IMR-90 (cell line): Measurements from ENCODE around the gene CEP295NL. TPM values are rescaled to one million over a fixed set of nuclear protein-coding genes. Genes with fewer than 3 reads are reported as not detected.

Source experiments
- ATAC-seq: fragments of 200-7000 bp; cut with Tn5 transposase; 2 replicates; pipeline ENCODE4 v1.9.1; 2020; ENCODE audit warnings: low read depth, mild to moderate bottlenecking, moderate library complexity
- BruUV-seq: library from RNA; stranded (reverse); fragments of 400-500 nt; replicated peaks from 2 replicates; lab custom pipeline; 2021; lab: Mats Ljungman, UMichigan
- CTCF ChIA-PET: fragments of 300-600 bp; formaldehyde crosslinking; extraction: SDS; loops from one replicate; lab custom pipeline; 2021; ENCODE audit warnings: antibody characterized with exemption; lab: Yijun Ruan, JAX
- POLR2A ChIA-PET: fragments of 300-600 bp; sonication (Branson Sonifier 250); formaldehyde crosslinking; loops from one replicate; lab custom pipeline; 2022; ENCODE audit warnings: antibody characterized with exemption; ENCODE audit not compliant: unreplicated experiment; lab: Charles Lee
- DNase-seq: peaks from one replicate; pipeline ENCODE4 v3.0.0; 2013
- H2AFZ ChIP-seq: replicated peaks from 2 replicates; pipeline ENCODE3; 2013; ENCODE audit warnings: low read length, mild to moderate bottlenecking; ENCODE audit not compliant: poor library complexity
- H2AK5ac ChIP-seq: 2 replicates; pipeline ENCODE4 v1.6.1; 2013; ENCODE audit warnings: low read depth, low read length, inconsistent platforms
- H2AK9ac ChIP-seq: replicated peaks from 2 replicates; pipeline ENCODE3; 2013; ENCODE audit warnings: mild to moderate bottlenecking, low read depth, low read length, moderate library complexity; ENCODE audit not compliant: poor library complexity
- H2BK120ac ChIP-seq: 2 replicates; pipeline ENCODE4 v1.6.1; 2013; ENCODE audit warnings: low read depth, low read length, inconsistent platforms
- H2BK15ac ChIP-seq: 3 replicates; pipeline ENCODE4 v1.6.1; 2013; ENCODE audit warnings: low read depth, low read length, inconsistent platforms
- H2BK20ac ChIP-seq: 2 replicates; pipeline ENCODE4 v1.6.1; 2013; ENCODE audit warnings: low read depth, mild to moderate bottlenecking, inconsistent platforms, low read length, moderate library complexity
- H2BK5ac ChIP-seq: 2 replicates; pipeline ENCODE4 v1.6.1; 2013; ENCODE audit warnings: mild to moderate bottlenecking, low read depth, low read length, inconsistent platforms; ENCODE audit not compliant: poor library complexity, severe bottlenecking
- H3K14ac ChIP-seq: replicated peaks from 2 replicates; pipeline ENCODE4 v1.6.1; 2013; ENCODE audit warnings: low read depth, low read length, inconsistent platforms
- H3K18ac ChIP-seq: 2 replicates; pipeline ENCODE4 v1.6.1; 2013; ENCODE audit warnings: low read depth, low read length, control low read depth
- H3K23ac ChIP-seq: 2 replicates; pipeline ENCODE4 v1.6.1; 2013; ENCODE audit warnings: low read depth, low read length, inconsistent platforms
- H3K27ac ChIP-seq: 2 replicates; pipeline ENCODE4 v1.5.1; 2013; ENCODE audit warnings: mild to moderate bottlenecking, control low read depth, low read length; ENCODE audit not compliant: insufficient read depth
- H3K27me3 ChIP-seq: 2 replicates; pipeline ENCODE4 v1.6.1; 2013; ENCODE audit warnings: low read length; ENCODE audit not compliant: control insufficient read depth, insufficient read depth
- H3K36me3 ChIP-seq: 2 replicates; pipeline ENCODE4 v1.6.1; 2013; ENCODE audit warnings: low read length, mixed read lengths; ENCODE audit not compliant: control insufficient read depth, insufficient read depth
- H3K4ac ChIP-seq: 2 replicates; pipeline ENCODE4 v1.6.1; 2013; ENCODE audit warnings: low read depth, low read length, inconsistent platforms
- H3K4me1 ChIP-seq: 2 replicates; pipeline ENCODE4 v1.6.1; 2013; ENCODE audit warnings: low read length, mixed read lengths; ENCODE audit not compliant: control insufficient read depth, insufficient read depth
- H3K4me2 ChIP-seq: 2 replicates; pipeline ENCODE4 v1.6.1; 2013; ENCODE audit warnings: low read depth, mild to moderate bottlenecking, control low read depth, low read length, moderate library complexity
- H3K4me3 ChIP-seq: 2 replicates; pipeline ENCODE4 v1.5.1; 2013; ENCODE audit warnings: low read depth, mild to moderate bottlenecking, control low read depth, low read length, moderate library complexity; ENCODE audit not compliant: insufficient read depth
- H3K56ac ChIP-seq: 2 replicates; pipeline ENCODE4 v1.6.1; 2013; ENCODE audit warnings: low read length, inconsistent platforms; ENCODE audit not compliant: insufficient read depth; ENCODE audit errors: extremely low read depth
- H3K79me1 ChIP-seq, 2 experiments: 2 replicates each; pipeline ENCODE4 v1.6.1; 2013; ENCODE audit warnings: low read length in 2 of 2, inconsistent platforms in 1 of 2, low read depth in 1 of 2
- H3K9ac ChIP-seq: 2 replicates; pipeline ENCODE4 v1.6.1; 2013; ENCODE audit warnings: low read depth, low read length, control low read depth
- H3K9me1 ChIP-seq: 2 replicates; pipeline ENCODE4 v1.6.1; 2013; ENCODE audit warnings: low read length, inconsistent platforms; ENCODE audit not compliant: insufficient read depth
- H3K9me3 ChIP-seq: 2 replicates; pipeline ENCODE4 v1.6.1; 2013; ENCODE audit warnings: low read length; ENCODE audit not compliant: control insufficient read depth, insufficient read depth
- H4K20me1 ChIP-seq: 2 replicates; pipeline ENCODE4 v1.6.1; 2013; ENCODE audit warnings: low read length, inconsistent platforms; ENCODE audit not compliant: insufficient read depth
- H4K5ac ChIP-seq: 2 replicates; pipeline ENCODE4 v1.6.1; 2013; ENCODE audit warnings: mild to moderate bottlenecking, low read depth, low read length, control low read depth
- H4K8ac ChIP-seq, 2 experiments: 2 replicates each; pipeline ENCODE4 v1.6.1; 2013; ENCODE audit warnings: low read depth in 2 of 2, low read length in 2 of 2, control low read depth in 1 of 2, inconsistent platforms in 1 of 2
- H4K91ac ChIP-seq: 2 replicates; pipeline ENCODE4 v1.6.1; 2013; ENCODE audit warnings: low read depth, low read length, inconsistent platforms; ENCODE audit not compliant: insufficient read depth
- BHLHE40 ChIP-seq: fragments of 150-350 bp; IDR thresholded peaks from 2 replicates; pipeline ENCODE4 v1.6.1; 2016; ENCODE audit warnings: mild to moderate bottlenecking, low read depth, low read length
- CEBPB ChIP-seq: IDR thresholded peaks from 2 replicates; pipeline ENCODE4 v1.6.1; 2012; ENCODE audit warnings: low read depth, low read length, improper control_type of control experiment
- CHD1 ChIP-seq: IDR thresholded peaks from 2 replicates; pipeline ENCODE4 v1.6.1; 2012; ENCODE audit warnings: low read depth, low read length, improper control_type of control experiment
- CTCF ChIP-seq: conservative IDR thresholded peaks from 2 replicates; pipeline ENCODE4 v1.5.1; 2012; ENCODE audit warnings: mild to moderate bottlenecking, low read depth, low read length, improper control_type of control experiment
- ELK1 ChIP-seq: fragments of 150-350 bp; IDR thresholded peaks from 2 replicates; pipeline ENCODE4 v1.6.1; 2016; ENCODE audit warnings: low read depth, mild to moderate bottlenecking, low read length, moderate library complexity, borderline replicate concordance
- FOS ChIP-seq: fragments of 150-350 bp; IDR thresholded peaks from 2 replicates; pipeline ENCODE4 v1.6.1; 2016; ENCODE audit warnings: low read depth, low read length
- MAFK ChIP-seq: IDR thresholded peaks from 2 replicates; pipeline ENCODE4 v1.6.1; 2012; ENCODE audit warnings: low read depth, low read length, improper control_type of control experiment
- MAZ ChIP-seq: IDR thresholded peaks from 2 replicates; pipeline ENCODE4 v1.6.1; 2012; ENCODE audit warnings: low read depth, mild to moderate bottlenecking, low read length, improper control_type of control experiment, moderate library complexity, borderline replicate concordance
- MXI1 ChIP-seq: IDR thresholded peaks from 2 replicates; pipeline ENCODE4 v1.6.1; 2012; ENCODE audit warnings: low read depth, mild to moderate bottlenecking, low read length, moderate library complexity, borderline replicate concordance
- POLR2A ChIP-seq: IDR thresholded peaks from 2 replicates; pipeline ENCODE4 v1.6.1; 2012; ENCODE audit warnings: mild to moderate bottlenecking, low read depth, low read length
- RAD21 ChIP-seq: IDR thresholded peaks from 2 replicates; pipeline ENCODE4 v1.6.1; 2012; ENCODE audit warnings: low read length, improper control_type of control experiment
- RCOR1 ChIP-seq: IDR thresholded peaks from 2 replicates; pipeline ENCODE4 v1.6.1; 2012; ENCODE audit warnings: mild to moderate bottlenecking, low read length, improper control_type of control experiment; ENCODE audit not compliant: insufficient replicate concordance
- RFX5 ChIP-seq: IDR thresholded peaks from 2 replicates; pipeline ENCODE4 v1.8.0; 2012; ENCODE audit warnings: low read depth, mild to moderate bottlenecking, low read length, moderate library complexity
- SMC3 ChIP-seq: fragments of 150-350 bp; IDR thresholded peaks from 2 replicates; pipeline ENCODE4 v1.6.1; 2016; ENCODE audit warnings: low read depth, mild to moderate bottlenecking, antibody characterized with exemption, low read length, moderate library complexity
- USF2 ChIP-seq: fragments of 150-350 bp; IDR thresholded peaks from 2 replicates; pipeline ENCODE4 v1.6.1; 2017; ENCODE audit warnings: mild to moderate bottlenecking, antibody characterized with exemption, low read length, low read depth
- WGBS, 2 experiments: methylation state at CpG; one replicate each; pipeline versions ENCODE4 v1.1.5 to v1.1.7; 2013; ENCODE audit warnings: missing lambda C conversion rate in 2 of 2; ENCODE audit not compliant: insufficient read length in 1 of 2; ENCODE audit errors: extremely low coverage in 2 of 2; 5-methylcytosine and 5-hydroxymethylcytosine counted together
- dilution Hi-C: fragments of 300-500 bp; cut with HindIII; formaldehyde crosslinking; loops from one replicate; pipeline ENCODE4 v1.14.3; 2018; ENCODE audit warnings: low sequenced_read_pairs; ENCODE audit not compliant: unreplicated experiment
- in situ Hi-C: fragments of 300-500 bp; cut with MboI; formaldehyde crosslinking; loops from 3 replicates; pipeline ENCODE4 v1.14.3; 2019; ENCODE audit warnings: low sequenced_read_pairs, inconsistent platforms, mixed read lengths
- intact Hi-C: fragments of 100-400 bp; cut with micrococcal nuclease; formaldehyde crosslinking; loops from 2 replicates; pipeline ENCODE4 v1.10.0; 2022
- polyA plus RNA-seq, 3 experiments: library from polyadenylated mRNA; depleted of rRNA; stranded (reverse); fragments of >200 nt; gene quantifications; 2 replicates each; pipeline ENCODE4 v1.2.3, GENCODE V29; 2012; ENCODE audit warnings: low replicate concordance in 1 of 3
- total RNA-seq: library from RNA; depleted of rRNA; stranded (reverse); fragments of >200 nt; gene quantifications from 2 replicates; pipeline ENCODE4 v1.2.3, GENCODE V29; 2012

Gene CEP295NL
- total and polyA plus RNA-seq, 2 of the 4 experiments (the other 2 are of a cell fraction): 0.31 to 0.72 TPM

- in situ Hi-C loops: no loop called here
- H2BK15ac ChIP-seq: no peak overlapping the region
- H3K14ac ChIP-seq: peak overlapping the region; percentile 60
- H2BK120ac ChIP-seq: no peak overlapping the region
- ChIA-PET CTCF (no interaction called here), POLR2A (interaction anchor here (0.9 to 1.0 kb wide), 2 partner anchors 10 to 42 kb away, joined by 3 read pairs; no protein-coding TSS in a partner anchor)
- peak overlapping the region; percentile 65 for H3K27ac ChIP-seq
- H3K4me1 ChIP-seq: peaks cover 34% of the 10 kb centered on the region
- dilution Hi-C loops: no loop called here
- H3K27me3 ChIP-seq: no peaks in the 10 kb centered on the region
- WGBS, 2 experiments: 20% methylated on average over 1 of the region's 13 CpGs; no CpG with 5 or more reads in 1 of the 2 experiments
- ATAC-seq (no peak), DNase-seq (no peak)
- H3K4me3 ChIP-seq: peak overlapping the region; percentile 89
- peak overlapping the region; percentile 94 for H3K23ac ChIP-seq
- no peak overlapping the region for H3K56ac ChIP-seq
- peaks cover 64% of the 10 kb centered on the region for H4K20me1 ChIP-seq
- H3K36me3 ChIP-seq: peaks cover 6% of the 10 kb centered on the region
- no peak overlapping the region for H2BK5ac ChIP-seq
- H3K4me2 ChIP-seq: peak overlapping the region; percentile 91
- peak overlapping the region; percentile 70; the same call in 1 of the 2 replicates for H2AK5ac ChIP-seq
- H3K9ac ChIP-seq: peak overlapping the region; percentile 57
- no peak overlapping the region for H2AFZ ChIP-seq
- intact Hi-C loops: no loop called here
- peak overlapping the region; percentile 2; the same call in 1 of the 2 replicates for H4K91ac ChIP-seq
- peaks cover 27% of the 10 kb centered on the region for H3K9me1 ChIP-seq
- peak overlapping the region; percentile 95 for H2AK9ac ChIP-seq
- H3K79me1 ChIP-seq: peaks cover 0 to 58% of the 10 kb centered on the region in 2 experiments; a peak in 3 of 4 replicates
- no TSS peak for BruUV-seq
- peak overlapping the region; percentile 73 for H3K4ac ChIP-seq
- no peak overlapping the region for H4K5ac ChIP-seq
- H4K8ac ChIP-seq: peak overlapping the region; percentile 47 to 54; a peak in 2 of 4 replicates
- H2BK20ac ChIP-seq: no peak overlapping the region
- no peak overlapping the region for H3K18ac ChIP-seq
- no peaks in the 10 kb centered on the region for H3K9me3 ChIP-seq
- no peak for TF ChIP-seq FOS
- TF ChIP-seq MAFK: no peak
- TF ChIP-seq BHLHE40: no peak
- no peak for TF ChIP-seq RFX5
- TF ChIP-seq RCOR1: no peak
- no peak for TF ChIP-seq CTCF
- TF ChIP-seq ELK1: no peak
- TF ChIP-seq CHD1: no peak
- no peak for TF ChIP-seq MXI1
- TF ChIP-seq POLR2A: no peak
- no peak for TF ChIP-seq CEBPB
- TF ChIP-seq MAZ: no peak
- TF ChIP-seq SMC3: no peak
- no peak for TF ChIP-seq RAD21
- no peak for TF ChIP-seq USF2
These were observed 20.0 kb upstream of the CEP295NL start for GRCh38 chr17:78922816-78923498.
